ENCODE results near the gene SCN3A. TPM values are rescaled to one million over a fixed set of nuclear protein-coding genes. Genes with fewer than 3 reads are reported as not detected.

Gene SCN3A
- total RNA-seq, 1 experiment from 2014 or later: 0.07 TPM

GRCh38 chr2:165122521-165122920 is 81.3 kb downstream of the SCN3A start:
- intact Hi-C loops (cut with micrococcal nuclease): no loop called here
- CTCF ChIA-PET: no interaction called here
- DNase-seq (no peak), ATAC-seq (no peak)
- no peak overlapping the region for H3K27ac ChIP-seq (ENCODE audit: low read length)
- no peaks in the 10 kb centered on the region for H3K36me3 ChIP-seq (ENCODE audit: low read depth, low read length)
- H3K9me3 ChIP-seq (ENCODE audit: low read length): no peaks in the 10 kb centered on the region
- H3K79me2 ChIP-seq (ENCODE audit: low read length): no peaks in the 10 kb centered on the region
- H3K4me2 ChIP-seq (ENCODE audit: low read length): no peak overlapping the region
- peaks cover 2% of the 10 kb centered on the region; the same call in 1 of the 2 replicates for H3K27me3 ChIP-seq (ENCODE audit: low read length)
- POLR2A ChIA-PET (ENCODE audit: unreplicated experiment): interaction anchor here (0.7 kb wide), 1 partner anchor 243 kb away, joined by 3 read pairs; no protein-coding TSS in a partner anchor
- no peak overlapping the region for H2AFZ ChIP-seq (ENCODE audit: low read length)
- no peaks in the 10 kb centered on the region for H3F3A ChIP-seq (ENCODE audit: low read length, unreplicated experiment)
- H3K4me1 ChIP-seq (ENCODE audit: insufficient read depth, low read length): no peaks in the 10 kb centered on the region
- TF ChIP-seq CTCF (conservative IDR thresholded peaks at IDR 0.05; ENCODE audit: low read depth, low read length) (no peak), EZH2phosphoT487 (IDR thresholded peaks at IDR 0.05; ENCODE audit: borderline replicate concordance, low read length) (no peak), EZH2 (IDR thresholded peaks at IDR 0.05; ENCODE audit: low read length, unreplicated experiment) (no peak)
- H3K9me2 ChIP-seq (replicated peaks; ENCODE audit: low read length): no peaks in the 10 kb centered on the region
- no peak overlapping the region for H3K4me3 ChIP-seq (ENCODE audit: low read length)
- H3K9ac ChIP-seq (ENCODE audit: low read length): no peak overlapping the region
- H4K20me1 ChIP-seq (ENCODE audit: low read length): no peaks in the 10 kb centered on the region
- BruUV-seq (replicated peaks): no TSS peak

GRCh38 chr2:165120740-165121467 is 82.9 kb downstream of the SCN3A start:
- ATAC-seq (no peak), DNase-seq (no peak)
- POLR2A ChIA-PET (ENCODE audit: unreplicated experiment): no interaction called here
- H3K27me3 ChIP-seq (ENCODE audit: low read length): peaks cover 2% of the 10 kb centered on the region; the same call in 1 of the 2 replicates
- no peak overlapping the region for H3K9ac ChIP-seq (ENCODE audit: low read length)
- no peaks in the 10 kb centered on the region for H3K4me1 ChIP-seq (ENCODE audit: insufficient read depth, low read length)
- H4K20me1 ChIP-seq (ENCODE audit: low read length): no peaks in the 10 kb centered on the region
- H3F3A ChIP-seq (ENCODE audit: low read length, unreplicated experiment): no peaks in the 10 kb centered on the region
- no peak overlapping the region for H3K27ac ChIP-seq (ENCODE audit: low read length)
- no peaks in the 10 kb centered on the region for H3K9me2 ChIP-seq (replicated peaks; ENCODE audit: low read length)
- H3K79me2 ChIP-seq (ENCODE audit: low read length): no peaks in the 10 kb centered on the region
- no peak overlapping the region for H3K4me3 ChIP-seq (ENCODE audit: low read length)
- TF ChIP-seq CTCF (conservative IDR thresholded peaks at IDR 0.05; ENCODE audit: low read depth, low read length) (no peak), EZH2phosphoT487 (IDR thresholded peaks at IDR 0.05; ENCODE audit: borderline replicate concordance, low read length) (no peak), EZH2 (IDR thresholded peaks at IDR 0.05; ENCODE audit: low read length, unreplicated experiment) (no peak)
- no TSS peak for BruUV-seq (replicated peaks)
- H3K4me2 ChIP-seq (ENCODE audit: low read length): no peak overlapping the region
- H2AFZ ChIP-seq (ENCODE audit: low read length): no peak overlapping the region
- H3K9me3 ChIP-seq (ENCODE audit: low read length): no peaks in the 10 kb centered on the region
- CTCF ChIA-PET: no interaction called here
- intact Hi-C loops (cut with micrococcal nuclease): no loop called here
- no peaks in the 10 kb centered on the region for H3K36me3 ChIP-seq (ENCODE audit: low read depth, low read length)

GRCh38 chr2:165115258-165115657 is 88.6 kb downstream of the SCN3A start:
- Histone ChIP-seq H3K27me3 (ENCODE audit: low read length) (no peaks in the 10 kb centered on the region), H3K9me2 (replicated peaks; ENCODE audit: low read length) (no peaks in the 10 kb centered on the region), H4K20me1 (ENCODE audit: low read length) (no peaks in the 10 kb centered on the region), H3K4me2 (ENCODE audit: low read length) (no peak overlapping the region), H3K9ac (ENCODE audit: low read length) (no peak overlapping the region), H2AFZ (ENCODE audit: low read length) (no peak overlapping the region), H3K9me3 (ENCODE audit: low read length) (no peaks in the 10 kb centered on the region), H3F3A (ENCODE audit: low read length, unreplicated experiment) (no peaks in the 10 kb centered on the region), H3K27ac (ENCODE audit: low read length) (no peak overlapping the region), H3K4me1 (ENCODE audit: insufficient read depth, low read length) (peaks cover 7% of the 10 kb centered on the region), H3K4me3 (ENCODE audit: low read length) (no peak overlapping the region), H3K79me2 (ENCODE audit: low read length) (no peaks in the 10 kb centered on the region), H3K36me3 (ENCODE audit: low read depth, low read length) (no peaks in the 10 kb centered on the region)
- no peak for DNase-seq
- POLR2A ChIA-PET (ENCODE audit: unreplicated experiment): no interaction called here
- BruUV-seq (replicated peaks): no TSS peak
- CTCF ChIA-PET: no interaction called here
- TF ChIP-seq EZH2phosphoT487 (IDR thresholded peaks at IDR 0.05; ENCODE audit: borderline replicate concordance, low read length): no peak
- no peak for TF ChIP-seq EZH2 (IDR thresholded peaks at IDR 0.05; ENCODE audit: low read length, unreplicated experiment)
- no peak for TF ChIP-seq CTCF (conservative IDR thresholded peaks at IDR 0.05; ENCODE audit: low read depth, low read length)
- intact Hi-C loops (cut with micrococcal nuclease): no loop called here
- no peak for ATAC-seq
